G401.6 (cell line): ENCODE data around the gene LYZ.

Experiments
- FAIRE-seq: peaks from 2 replicates; lab custom pipeline; 2012; peaks lifted over from hg19 to GRCh38; lab: Jason Lieb, UNC

Gene LYZ

GRCh38 chr12:69338936-69339335 is 9.2 kb upstream of the LYZ start:
- no peak for FAIRE-seq

- FAIRE-seq, result no peak
Observed at GRCh38 chr12:69339999-69340398, 8.2 kb upstream of the LYZ start.

- FAIRE-seq, result no peak
Observed at GRCh38 chr12:69341328-69341727, 6.9 kb upstream of the LYZ start.

GRCh38 chr12:69342421-69342820 is 5.8 kb upstream of the LYZ start:
- FAIRE-seq, result no peak

GRCh38 chr12:69343357-69343756 is 4.8 kb upstream of the LYZ start:
- no peak for FAIRE-seq

GRCh38 chr12:69343885-69344612 is 4.1 kb upstream of the LYZ start:
- no peak for FAIRE-seq

- no peak for FAIRE-seq
Observed at GRCh38 chr12:69345077-69345476, 3.1 kb upstream of the LYZ start.

GRCh38 chr12:69345742-69346141 is 2.4 kb upstream of the LYZ start:
- FAIRE-seq, result no peak

GRCh38 chr12:69350002-69350626 is 1.9 kb downstream of the LYZ start:
- FAIRE-seq, result no peak

GRCh38 chr12:69350777-69351176 is 2.6 kb downstream of the LYZ start:
- no peak for FAIRE-seq

- FAIRE-seq, result peak; percentile 11
Observed at GRCh38 chr12:69351462-69352236, 3.5 kb downstream of the LYZ start.

GRCh38 chr12:69352904-69353303 is 4.7 kb downstream of the LYZ start:
- no peak for FAIRE-seq

- no peak for FAIRE-seq
Observed at GRCh38 chr12:69354172-69354555, 6.0 kb downstream of the LYZ start.

GRCh38 chr12:69354556-69355187 is 6.5 kb downstream of the LYZ start:
- no peak for FAIRE-seq

GRCh38 chr12:69355363-69356028 is 7.3 kb downstream of the LYZ start:
- no peak for FAIRE-seq

GRCh38 chr12:69359531-69360347 is 11.6 kb downstream of the LYZ start, which contains the start of gene YEATS4:
Gene YEATS4 (plus strand): TSS chr12:69359743. CDS start chr12:69359973, 230 bp downstream.
- peak; percentile 92 for FAIRE-seq

- FAIRE-seq, result no peak
Observed at GRCh38 chr12:69360348-69360672, 12.1 kb downstream of the LYZ start.

- FAIRE-seq, result no peak
Observed at GRCh38 chr12:69366796-69367195, 18.6 kb downstream of the LYZ start.

GRCh38 chr12:69368171-69368570 is 20.0 kb downstream of the LYZ start:
- FAIRE-seq, result no peak

GRCh38 chr12:69383074-69383473 is 34.9 kb downstream of the LYZ start:
- FAIRE-seq, result no peak

GRCh38 chr12:69385038-69385437 is 36.9 kb downstream of the LYZ start:
- FAIRE-seq, result peak; percentile 21
